ENCODE measurements around the gene KRTAP12-3. TPM values are rescaled to one million over a fixed set of nuclear protein-coding genes. Genes with fewer than 3 reads are reported as not detected.

The KRTAP12-3 gene
- total RNA-seq, 1 experiment from 2014 or later: not detected

DNA sequence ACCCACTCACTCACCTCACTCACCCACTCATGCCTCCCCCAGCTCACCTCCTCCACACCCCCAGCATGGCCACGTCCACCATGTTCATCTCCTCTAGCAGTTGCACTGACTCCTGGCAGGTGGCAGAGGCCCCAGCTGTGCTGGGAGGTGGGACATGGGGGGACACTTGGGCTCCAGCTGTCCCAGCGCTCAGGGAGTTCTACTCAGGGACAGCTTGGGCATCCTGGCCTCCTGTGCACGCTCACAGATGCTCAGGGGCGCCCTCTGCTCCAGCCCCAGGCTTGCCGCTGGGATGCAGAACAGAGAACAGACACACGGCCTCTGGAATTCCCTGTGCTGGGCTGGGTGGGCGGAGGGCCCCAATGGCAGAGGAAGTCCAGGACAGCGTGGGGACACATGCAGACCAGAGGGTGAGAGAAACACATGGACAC is 40.6 kb upstream of the KRTAP12-3 start:
- no peak for DNase-seq (ENCODE audit: low spot score)
- POLR2A ChIA-PET (ENCODE audit: low non-redundant PET): no interaction called here
- H3K36me3 ChIP-seq (ENCODE audit: insufficient read depth, low read length, poor library complexity, severe bottlenecking): no peaks in the 10 kb centered on the region
- no peak overlapping the region for H3K27ac ChIP-seq (ENCODE audit: low read depth, low read length, poor library complexity, severe bottlenecking)
- H3K27me3 ChIP-seq (replicated peaks; ENCODE audit: insufficient read depth, low read depth, low read length, poor library complexity): no peaks in the 10 kb centered on the region
- BruUV-seq (replicated peaks): no TSS peak
- CTCF ChIA-PET: no interaction called here
- intact Hi-C loops (cut with micrococcal nuclease; ENCODE audit: unreplicated experiment): no loop called here
- peaks cover 6% of the 10 kb centered on the region for H3K9me3 ChIP-seq (ENCODE audit: low read depth, low read length, poor library complexity, severe bottlenecking)
- H3K4me1 ChIP-seq (ENCODE audit: insufficient read depth, low read length, poor library complexity, severe bottlenecking): no peaks in the 10 kb centered on the region
- H3K4me3 ChIP-seq (ENCODE audit: low read depth, low read length, poor library complexity, severe bottlenecking): no peak overlapping the region
- TF ChIP-seq EZH2 (IDR thresholded peaks at IDR 0.05; ENCODE audit: borderline replicate concordance, low read depth, low read length, poor library complexity, severe bottlenecking): no peak
- TF ChIP-seq, protein P1, sequence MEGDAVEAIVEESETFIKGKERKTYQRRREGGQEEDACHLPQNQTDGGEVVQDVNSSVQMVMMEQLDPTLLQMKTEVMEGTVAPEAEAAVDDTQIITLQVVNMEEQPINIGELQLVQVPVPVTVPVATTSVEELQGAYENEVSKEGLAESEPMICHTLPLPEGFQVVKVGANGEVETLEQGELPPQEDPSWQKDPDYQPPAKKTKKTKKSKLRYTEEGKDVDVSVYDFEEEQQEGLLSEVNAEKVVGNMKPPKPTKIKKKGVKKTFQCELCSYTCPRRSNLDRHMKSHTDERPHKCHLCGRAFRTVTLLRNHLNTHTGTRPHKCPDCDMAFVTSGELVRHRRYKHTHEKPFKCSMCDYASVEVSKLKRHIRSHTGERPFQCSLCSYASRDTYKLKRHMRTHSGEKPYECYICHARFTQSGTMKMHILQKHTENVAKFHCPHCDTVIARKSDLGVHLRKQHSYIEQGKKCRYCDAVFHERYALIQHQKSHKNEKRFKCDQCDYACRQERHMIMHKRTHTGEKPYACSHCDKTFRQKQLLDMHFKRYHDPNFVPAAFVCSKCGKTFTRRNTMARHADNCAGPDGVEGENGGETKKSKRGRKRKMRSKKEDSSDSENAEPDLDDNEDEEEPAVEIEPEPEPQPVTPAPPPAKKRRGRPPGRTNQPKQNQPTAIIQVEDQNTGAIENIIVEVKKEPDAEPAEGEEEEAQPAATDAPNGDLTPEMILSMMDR (conservative IDR thresholded peaks at IDR 0.05; ENCODE audit: low read depth, low read length): no peak

DNA sequence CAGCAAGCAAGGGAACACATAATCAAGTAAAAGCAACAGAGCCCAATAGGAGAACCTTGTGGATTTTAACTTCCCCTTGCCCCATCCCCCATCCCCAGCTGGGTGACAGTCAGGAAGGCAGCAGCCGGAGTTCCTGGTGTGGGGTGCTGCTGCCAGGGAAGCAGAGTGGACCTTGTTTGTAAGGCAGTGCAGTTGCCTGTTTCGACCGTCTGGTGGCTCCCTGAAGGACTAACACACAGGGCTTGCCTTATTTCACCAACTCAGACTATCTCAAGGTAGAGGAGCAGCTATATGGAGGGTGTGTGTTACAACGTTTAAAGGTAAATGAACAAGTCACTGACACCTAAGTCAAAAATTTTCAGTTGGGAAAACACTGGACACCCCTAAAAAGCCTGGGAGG is 39.2 kb upstream of the KRTAP12-3 start:
- no TSS peak for BruUV-seq (replicated peaks)

DNA sequence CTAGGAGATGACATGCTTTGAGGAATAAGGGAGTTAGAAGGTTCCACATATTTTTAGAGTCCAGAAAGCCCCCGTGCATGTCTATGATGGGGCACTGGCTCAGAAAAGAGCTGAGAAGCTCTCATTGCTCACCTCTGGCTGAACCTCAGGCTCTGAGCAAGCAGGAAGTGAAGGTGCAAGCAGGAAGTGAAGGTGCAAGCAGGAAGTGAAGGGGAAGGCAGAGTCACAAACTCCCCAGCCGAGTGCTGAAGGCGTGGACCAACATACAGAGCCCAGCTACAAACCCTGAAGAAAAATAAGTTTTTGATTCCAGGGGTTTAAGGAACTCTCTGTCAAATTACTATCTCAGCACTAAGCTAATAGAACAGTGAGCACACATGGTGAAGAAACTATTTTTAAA is 38.8 kb upstream of the KRTAP12-3 start:
- ChIA-PET CTCF (no interaction called here), POLR2A (ENCODE audit: low non-redundant PET) (no interaction called here)
- BruUV-seq (replicated peaks): no TSS peak
- Histone ChIP-seq H3K4me3 (ENCODE audit: low read depth, low read length, poor library complexity, severe bottlenecking) (no peak overlapping the region), H3K27me3 (replicated peaks; ENCODE audit: insufficient read depth, low read depth, low read length, poor library complexity) (no peaks in the 10 kb centered on the region), H3K27ac (ENCODE audit: low read depth, low read length, poor library complexity, severe bottlenecking) (no peak overlapping the region), H3K36me3 (ENCODE audit: insufficient read depth, low read length, poor library complexity, severe bottlenecking) (no peaks in the 10 kb centered on the region), H3K4me1 (ENCODE audit: insufficient read depth, low read length, poor library complexity, severe bottlenecking) (no peaks in the 10 kb centered on the region), H3K9me3 (ENCODE audit: low read depth, low read length, poor library complexity, severe bottlenecking) (peaks cover 17% of the 10 kb centered on the region)
- intact Hi-C loops (cut with micrococcal nuclease; ENCODE audit: unreplicated experiment): no loop called here
- TF ChIP-seq, protein P1 (conservative IDR thresholded peaks at IDR 0.05; ENCODE audit: low read depth, low read length): no peak
- TF ChIP-seq EZH2 (IDR thresholded peaks at IDR 0.05; ENCODE audit: borderline replicate concordance, low read depth, low read length, poor library complexity, severe bottlenecking): no peak
- DNase-seq (ENCODE audit: low spot score): no peak

More for the DNA sequence above, 39.2 kb upstream of the KRTAP12-3 start:
- Histone ChIP-seq H3K36me3 (ENCODE audit: insufficient read depth, low read length, poor library complexity, severe bottlenecking) (no peaks in the 10 kb centered on the region), H3K9me3 (ENCODE audit: low read depth, low read length, poor library complexity, severe bottlenecking) (peaks cover 13% of the 10 kb centered on the region), H3K27ac (ENCODE audit: low read depth, low read length, poor library complexity, severe bottlenecking) (no peak overlapping the region), H3K4me3 (ENCODE audit: low read depth, low read length, poor library complexity, severe bottlenecking) (no peak overlapping the region), H3K4me1 (ENCODE audit: insufficient read depth, low read length, poor library complexity, severe bottlenecking) (no peaks in the 10 kb centered on the region), H3K27me3 (replicated peaks; ENCODE audit: insufficient read depth, low read depth, low read length, poor library complexity) (no peaks in the 10 kb centered on the region)
- intact Hi-C loops (cut with micrococcal nuclease; ENCODE audit: unreplicated experiment): no loop called here
- ChIA-PET POLR2A (ENCODE audit: low non-redundant PET) (no interaction called here), CTCF (no interaction called here)
- no peak for DNase-seq (ENCODE audit: low spot score)
- TF ChIP-seq EZH2 (IDR thresholded peaks at IDR 0.05; ENCODE audit: borderline replicate concordance, low read depth, low read length, poor library complexity, severe bottlenecking): no peak
- TF ChIP-seq, protein P1 (conservative IDR thresholded peaks at IDR 0.05; ENCODE audit: low read depth, low read length): no peak

Data from A673 (cell line).